Upper lobe of left lung (tissue), 6 donors: ENCODE results near the gene JAG2. TPM values are rescaled to one million over a fixed set of nuclear protein-coding genes. Genes with fewer than 3 reads are reported as not detected.

ENCODE experiments used
- ATAC-seq, 2 donors: fragments of 200-7000 bp; cut with Tn5 transposase; one replicate each; pipeline ENCODE4 v1.9.1; 2022; ENCODE audit warnings: mild to moderate bottlenecking in 2 of 2, moderate library complexity in 2 of 2; ENCODE audit not compliant: low FRiP score in 2 of 2
- DNase-seq, 2 donors: peaks; one replicate each; pipeline ENCODE4 v3.0.0-alpha.2; 2019 to 2020
- H3K27ac ChIP-seq, 4 donors: fragments of 200-600 bp; sonication (generic); one replicate each; pipeline ENCODE4 v1.5.1; 2016 to 2019
- H3K27me3 ChIP-seq, 4 donors: fragments of 200-600 bp; sonication (generic); one replicate each; pipeline ENCODE4 v1.5.1; 2017 to 2019
- H3K36me3 ChIP-seq, 4 donors: fragments of 200-600 bp; sonication (generic); one replicate each; pipeline ENCODE4 v1.5.1; 2016 to 2019
- H3K4me1 ChIP-seq, 4 donors: fragments of 200-600 bp; sonication (generic); one replicate each; pipeline ENCODE4 v1.5.1; 2018 to 2019
- H3K4me3 ChIP-seq, 4 donors: fragments of 200-600 bp; sonication (generic); one replicate each; pipeline ENCODE4 v1.5.1; 2017 to 2019; ENCODE audit warnings: mild to moderate bottlenecking in 2 of 4, moderate library complexity in 1 of 4
- H3K9me3 ChIP-seq, 4 donors: fragments of 200-600 bp; sonication (generic); one replicate each; pipeline ENCODE4 v1.5.1; 2018 to 2019
- CTCF ChIP-seq, 6 experiments: fragments of 450-650 bp in 4 of 6; fragments of 200-600 bp in 2 of 6; sonication (generic) in 2 of 6; IDR thresholded peaks; one replicate each; pipeline ENCODE4 v1.5.1; 2016 to 2019; ENCODE audit warnings: antibody characterized with exemption in 6 of 6
- EP300 ChIP-seq, 4 donors: sonication (generic); formaldehyde crosslinking; IDR thresholded peaks; one replicate each; pipeline ENCODE4 v1.5.1; 2017; ENCODE audit warnings: antibody characterized with exemption in 4 of 4, control low read depth in 2 of 4
- POLR2A ChIP-seq, 4 donors: fragments of 450-650 bp; IDR thresholded peaks; one replicate each; pipeline ENCODE4 v1.5.1; 2016 to 2017; ENCODE audit warnings: antibody characterized with exemption in 4 of 4, mild to moderate bottlenecking in 2 of 4
- POLR2AphosphoS5 ChIP-seq, 2 donors: sonication (generic); formaldehyde crosslinking; IDR thresholded peaks; one replicate each; pipeline ENCODE4 v1.5.1; 2017; ENCODE audit warnings: antibody characterized with exemption in 2 of 2
- WGBS, 2 donors: methylation state at CpG; one replicate each; pipeline ENCODE4 v1.1.5; 2017 to 2018; 5-methylcytosine and 5-hydroxymethylcytosine counted together
- total RNA-seq, 6 donors: library from RNA; depleted of rRNA in 4 of 6; stranded (reverse); fragments of >200 nt in 4 of 6; gene quantifications; one replicate each; pipeline versions ENCODE4 v1.1.0 to v1.2.1, GENCODE V29; 2016 to 2021
- donor health status: DM: no; HTN: no; CAD: no; lungs with moderate emphysema.
- donor health status: DM: no; HTN: yes; CAD: no; lungs with severe emphysema.

Gene JAG2
- total RNA-seq, 6 donors from 2014 or later = 14.9 to 43.4 (median 23.8) TPM

- no peaks in the 10 kb centered on the region for H3K9me3 ChIP-seq
- H3K27ac ChIP-seq = peak overlapping the region; percentile 80 to 88 (median 86)
- WGBS, 2 donors = 44 to 45% methylated on average over 6 to 22 of the region's 25 CpGs
- ATAC-seq (no peak), DNase-seq (peak in 1 of 2 donors; percentile 65)
- peak overlapping the region in 1 of 4 donors; percentile 20 for H3K4me3 ChIP-seq
- no peak for TF ChIP-seq CTCF (IDR thresholded peaks at IDR 0.05)
- no peak for TF ChIP-seq POLR2AphosphoS5 (IDR thresholded peaks at IDR 0.05)
- no peak for TF ChIP-seq EP300 (IDR thresholded peaks at IDR 0.05)
- TF ChIP-seq POLR2A (IDR thresholded peaks at IDR 0.05) = no peak
- peaks cover 70 to 75% (median 73%) of the 10 kb centered on the region in 4 donors for H3K4me1 ChIP-seq
- H3K36me3 ChIP-seq = no peaks in the 10 kb centered on the region
- H3K27me3 ChIP-seq = peaks cover 0 to 40% (median 17%) of the 10 kb centered on the region in 4 donors
Observed at GRCh38 chr14:105195522-105196264, 27.1 kb upstream of the JAG2 start.

DNA sequence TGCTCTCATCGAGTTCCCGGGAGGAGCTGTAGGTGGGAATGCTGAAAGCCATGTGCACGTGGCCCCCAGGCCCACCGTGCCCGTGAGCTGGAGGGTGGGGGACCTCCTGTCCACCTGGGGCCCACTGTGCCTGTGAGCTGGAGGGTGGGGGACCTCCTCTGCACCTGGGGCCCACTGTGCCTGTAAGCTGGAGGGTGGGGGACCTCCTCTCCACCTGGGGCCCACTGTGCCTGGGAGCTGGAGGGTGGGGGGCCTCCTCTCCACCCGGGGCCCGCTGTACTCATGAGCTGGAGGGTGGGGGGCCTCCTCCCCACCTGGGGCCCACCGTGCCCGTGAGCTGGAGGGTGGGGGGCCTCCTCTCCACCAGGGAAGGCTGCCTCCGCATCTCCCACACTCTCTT is 26.5 kb upstream of the JAG2 start:
- no peak for ATAC-seq
- H3K36me3 ChIP-seq = no peaks in the 10 kb centered on the region
- DNase-seq = peak in 1 of 2 donors; percentile 54
- H3K9me3 ChIP-seq = no peaks in the 10 kb centered on the region
- peak overlapping the region; percentile 80 to 88 (median 86) for H3K27ac ChIP-seq
- 78 to 82% methylated on average over 5 to 9 of the region's 10 CpGs for whole genome bisulfite sequencing, 2 donors
- no peak for TF ChIP-seq EP300 (IDR thresholded peaks at IDR 0.05)
- no peak for TF ChIP-seq POLR2AphosphoS5 (IDR thresholded peaks at IDR 0.05)
- TF ChIP-seq POLR2A (IDR thresholded peaks at IDR 0.05) = no peak
- no peak for TF ChIP-seq CTCF (IDR thresholded peaks at IDR 0.05)
- H3K27me3 ChIP-seq = peaks cover 0 to 40% (median 17%) of the 10 kb centered on the region in 4 donors
- no peak overlapping the region for H3K4me3 ChIP-seq
- H3K4me1 ChIP-seq = peaks cover 70 to 73% (median 72%) of the 10 kb centered on the region in 4 donors

DNA sequence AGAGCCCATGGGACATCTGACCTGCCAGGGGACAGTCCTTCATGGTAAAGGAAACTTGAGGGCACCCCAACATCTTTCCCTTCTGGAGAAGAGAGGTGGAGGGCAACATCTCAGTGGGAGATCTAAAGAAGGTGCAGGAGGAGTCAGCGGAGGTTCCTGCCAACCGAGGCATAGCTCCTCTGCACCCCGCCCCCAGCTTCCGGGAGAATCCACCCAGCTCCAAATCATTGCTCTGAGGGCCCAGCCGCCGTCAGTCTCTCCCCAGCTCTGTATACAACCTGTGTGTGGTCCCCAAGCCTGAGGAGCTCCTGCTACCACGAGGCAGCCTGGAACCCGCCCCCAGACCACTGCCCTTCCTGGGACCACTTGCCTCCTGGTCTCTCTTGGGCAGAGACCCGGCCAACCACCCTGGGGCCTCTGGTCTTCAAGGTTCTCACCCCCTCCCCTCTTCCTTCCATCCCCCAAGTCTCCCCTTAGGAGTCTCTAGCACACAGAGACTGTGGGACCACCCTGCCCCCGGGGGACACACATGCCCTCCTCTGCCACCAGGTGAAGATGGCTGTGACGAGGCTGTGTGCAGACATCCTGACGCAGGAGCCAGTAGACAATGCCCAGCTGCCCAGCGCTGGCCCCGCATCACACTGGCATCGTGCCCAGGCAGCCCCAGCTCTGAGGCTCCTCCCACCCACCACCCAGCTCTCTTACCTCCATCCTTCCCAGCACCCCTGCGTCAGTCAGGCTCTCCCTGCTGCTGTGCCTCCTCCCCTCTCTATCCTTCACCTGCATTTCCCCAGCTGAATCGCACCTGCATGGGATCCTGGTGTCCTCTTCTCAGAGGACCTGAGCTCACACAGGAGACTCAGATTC is 25.6 kb upstream of the JAG2 start:
- H3K4me1 ChIP-seq = peaks cover 62 to 66% (median 63%) of the 10 kb centered on the region in 4 donors
- DNase-seq (peak in 1 of 2 donors; percentile 82), ATAC-seq (no peak)
- WGBS, 2 donors = 30 to 32% methylated on average over 14 to 15 of the region's 17 CpGs
- H3K27me3 ChIP-seq = peaks cover 0 to 39% (median 17%) of the 10 kb centered on the region in 4 donors
- TF ChIP-seq POLR2AphosphoS5 (IDR thresholded peaks at IDR 0.05) (no peak), EP300 (IDR thresholded peaks at IDR 0.05) (no peak), CTCF (IDR thresholded peaks at IDR 0.05) (no peak), POLR2A (IDR thresholded peaks at IDR 0.05) (no peak)
- H3K4me3 ChIP-seq = no peak overlapping the region
- H3K27ac ChIP-seq = peak overlapping the region; percentile 80 to 88 (median 86)
- no peaks in the 10 kb centered on the region for H3K36me3 ChIP-seq
- H3K9me3 ChIP-seq = no peaks in the 10 kb centered on the region

DNA sequence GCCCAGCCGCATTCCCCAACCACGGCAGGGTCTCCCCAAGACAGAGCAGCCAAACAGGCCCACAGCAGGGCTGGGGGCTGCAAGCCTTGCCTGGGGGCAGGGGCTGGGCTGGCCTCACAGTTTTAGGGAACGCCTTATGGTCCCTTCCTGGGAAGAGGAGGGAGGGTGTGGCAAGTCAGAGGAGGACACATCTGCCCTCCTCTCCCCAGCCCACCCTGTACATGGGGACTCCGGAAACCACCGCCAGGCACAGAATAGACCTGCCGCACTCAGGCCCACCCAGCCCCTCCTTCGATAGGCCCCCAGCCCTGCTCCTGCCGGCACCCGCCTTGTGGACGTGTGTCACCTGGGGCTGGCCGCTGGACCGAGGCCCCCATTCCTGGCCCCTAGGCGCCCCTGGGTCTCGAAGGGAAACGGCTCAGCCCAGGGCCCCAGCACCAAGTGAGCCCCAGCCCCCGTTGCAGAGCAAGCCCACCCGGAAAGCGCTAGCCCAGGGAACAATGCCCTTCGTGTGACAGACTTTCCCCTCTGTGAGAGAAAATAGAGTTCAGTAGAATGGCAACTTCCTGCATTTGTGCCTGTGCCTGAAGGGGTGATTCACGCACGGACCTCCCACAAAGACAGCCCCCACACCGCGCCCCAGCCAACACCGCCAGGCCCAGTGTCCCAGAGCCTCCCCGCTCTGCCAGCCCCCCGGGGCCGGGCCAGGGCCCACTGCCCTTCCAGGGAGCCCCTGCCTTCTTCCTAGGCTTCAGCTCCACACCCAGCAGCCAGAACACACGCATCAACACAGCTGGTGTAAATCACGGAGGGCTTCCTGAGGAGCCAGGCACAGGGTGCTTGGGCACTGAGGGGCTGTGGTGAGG is 24.5 kb upstream of the JAG2 start:
- H3K27me3 ChIP-seq = peaks cover 0 to 29% (median 17%) of the 10 kb centered on the region in 4 donors
- H3K27ac ChIP-seq = peak overlapping the region; percentile 80 to 88 (median 86)
- ATAC-seq = no peak
- no peak overlapping the region for H3K4me3 ChIP-seq
- peaks cover 52 to 55% (median 53%) of the 10 kb centered on the region in 4 donors for H3K4me1 ChIP-seq
- TF ChIP-seq CTCF (IDR thresholded peaks at IDR 0.05) = no peak
- peak in 1 of 4 donors; percentile 8 for TF ChIP-seq EP300 (IDR thresholded peaks at IDR 0.05)
- peak in 1 of 2 donors; percentile 77 for DNase-seq
- peaks cover 0 to 3% (median under 1%) of the 10 kb centered on the region in 4 donors for H3K9me3 ChIP-seq
- 28 to 48% methylated on average over 5 to 27 of the region's 29 CpGs for WGBS, 2 donors
- H3K36me3 ChIP-seq = no peaks in the 10 kb centered on the region
